Neural progenitor cell (in vitro differentiated cells): Measurements from ENCODE around the gene TCF7L2.

ENCODE experiments used
- CTCF ChIP-seq: fragments of 200-600 bp; sonication (generic); IDR thresholded peaks from 2 replicates; pipeline ENCODE4 v1.5.1; 2017; ENCODE audit warnings: antibody characterized with exemption, mild to moderate bottlenecking
- EZH2 ChIP-seq: fragments of 200-600 bp; sonication (generic); IDR thresholded peaks from 2 replicates; pipeline ENCODE4 v1.6.1; 2017; ENCODE audit warnings: antibody characterized with exemption, mild to moderate bottlenecking, moderate library complexity

GRCh38 chr10:113183573-113183972, 233.5 kb downstream of the TCF7L2 start:
- TF ChIP-seq CTCF = no peak
- no peak for TF ChIP-seq EZH2
